Astrocyte of the spinal cord (primary cell): ENCODE measurements around the gene HOXB9.

Experiments used
- DNase-seq: peaks from one replicate; pipeline ENCODE4 v3.0.0; 2011; ENCODE audit warnings: low read depth, low spot score
- H3K4me3 ChIP-seq: 2 replicates; pipeline ENCODE4 v1.5.1; 2011; ENCODE audit warnings: low read depth, mild to moderate bottlenecking, low read length, moderate library complexity
- CTCF ChIP-seq: IDR thresholded peaks from 2 replicates; pipeline ENCODE4 v1.5.1; 2012; ENCODE audit warnings: low read depth, mild to moderate bottlenecking, low read length, inconsistent platforms
- in situ Hi-C: cut with HindIII; loops from 2 replicates; pipeline ENCODE4 v1.10.0; 2017; ENCODE audit warnings: low sequenced_read_pairs

HOXB9 gene

GRCh38 chr17:48624118-48624517, 2.0 kb downstream of the HOXB9 start:
- TF ChIP-seq CTCF = no peak
- H3K4me3 ChIP-seq = peak overlapping the region; percentile 74
- DNase-seq = no peak
- in situ Hi-C loops = no loop called here

DNA sequence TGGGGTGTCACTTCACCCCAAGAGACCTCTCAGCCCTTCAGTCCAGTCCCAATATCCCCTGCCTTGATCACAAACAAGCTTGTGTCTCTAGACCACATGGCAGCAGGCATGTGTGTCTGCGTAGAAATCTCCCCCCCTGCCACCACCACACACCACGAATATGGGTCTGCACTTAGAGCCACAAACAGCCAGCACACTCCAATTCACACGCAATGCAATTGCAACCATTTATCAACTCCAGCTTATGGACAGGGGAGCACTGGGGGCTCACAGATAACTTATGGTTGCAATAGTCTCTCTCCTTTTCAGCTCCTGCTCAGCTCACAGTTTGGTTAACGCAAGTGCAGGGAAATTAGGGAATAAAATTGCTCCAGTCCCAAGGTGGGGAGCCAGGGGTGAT, 2.6 kb downstream of the HOXB9 start:
- no peak for TF ChIP-seq CTCF
- H3K4me3 ChIP-seq = peak overlapping the region; percentile 74
- in situ Hi-C loops = no loop called here
- DNase-seq = peak; percentile 29

GRCh38 chr17:48622857-48623256, 3.3 kb downstream of the HOXB9 start:
- DNase-seq = no peak
- peak overlapping the region; percentile 74 for H3K4me3 ChIP-seq
- TF ChIP-seq CTCF = no peak
- in situ Hi-C loops = no loop called here

GRCh38 chr17:48621410-48622392, 4.5 kb downstream of the HOXB9 start:
- H3K4me3 ChIP-seq = peak overlapping the region; percentile 74
- TF ChIP-seq CTCF = no peak
- DNase-seq = peak; percentile 36
- in situ Hi-C loops = no loop called here

DNA sequence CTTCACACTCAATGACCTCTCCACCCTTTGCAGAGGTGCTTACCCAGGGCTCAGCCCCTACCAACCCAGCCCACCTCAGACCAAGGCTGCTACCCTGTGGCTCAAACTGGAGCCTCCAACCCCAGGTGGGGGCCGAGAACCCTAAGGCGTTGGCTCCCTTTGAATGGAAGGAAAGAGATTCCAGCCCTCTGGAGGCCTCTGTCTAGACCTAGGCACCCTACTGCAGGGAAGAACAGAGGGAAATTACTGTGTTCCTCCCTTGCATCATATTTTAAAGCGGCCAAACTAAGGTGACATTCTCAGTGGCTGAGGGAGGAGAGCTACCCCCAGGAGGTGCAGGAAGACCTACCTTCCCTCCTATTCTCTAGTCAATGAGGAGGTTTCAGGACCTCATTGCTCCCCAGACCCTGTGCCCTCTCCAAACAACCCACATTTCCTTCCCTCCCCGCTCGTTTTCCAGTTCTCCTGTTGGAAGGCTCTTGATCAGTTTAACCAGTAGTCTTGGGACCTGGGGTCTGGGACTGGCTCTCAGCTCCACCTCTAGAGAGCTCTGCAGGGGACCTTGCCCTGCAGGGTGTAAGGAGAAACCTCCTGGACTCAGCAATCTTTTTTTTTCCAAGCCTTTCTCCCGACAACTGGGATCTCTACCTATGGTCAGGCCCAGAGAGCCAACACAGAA, 5.6 kb downstream of the HOXB9 start:
- H3K4me3 ChIP-seq = peak overlapping the region; percentile 74
- in situ Hi-C loops = no loop called here
- peak; percentile 73 for DNase-seq
- no peak for TF ChIP-seq CTCF

DNA sequence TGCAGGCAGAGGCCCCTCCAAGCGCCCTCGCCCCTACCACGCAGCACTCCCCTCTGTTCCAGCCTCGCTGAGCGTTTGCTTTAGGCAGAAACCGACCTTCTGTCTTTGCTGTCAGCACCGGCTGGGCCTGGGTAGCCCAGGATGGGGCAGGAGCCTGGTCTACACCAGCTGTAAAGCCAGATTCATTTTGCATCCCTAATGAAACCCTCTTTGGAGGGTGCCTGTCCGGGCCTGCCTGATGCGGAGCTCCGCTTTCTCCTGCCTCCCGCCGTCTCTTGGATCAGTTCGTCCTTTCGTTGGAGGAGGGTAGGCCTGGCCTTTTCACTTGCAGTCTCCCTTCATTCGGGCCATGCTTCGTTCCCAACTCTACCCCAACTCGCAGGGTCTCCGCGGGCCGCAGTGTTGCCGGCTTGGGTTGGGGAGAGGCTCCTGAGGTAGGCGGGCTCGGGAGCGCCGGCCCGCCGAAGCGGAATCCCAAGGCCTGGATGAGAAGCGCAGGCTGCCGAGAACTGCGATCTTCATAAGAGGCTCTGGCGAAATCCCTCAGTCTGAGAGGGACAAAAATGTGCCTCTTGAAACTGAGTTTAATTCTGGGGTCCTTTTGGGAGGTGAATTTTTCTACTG, 6.2 kb downstream of the HOXB9 start:
- in situ Hi-C loops = no loop called here
- peak overlapping the region; percentile 74 for H3K4me3 ChIP-seq
- DNase-seq = peak; percentile 48
- no peak for TF ChIP-seq CTCF
